GM18867 (cell line): ENCODE results near the gene YTHDF2.
A peak's percentile ranks its signal among the peaks of the same experiment; 100 is the strongest.
"Not testable (repeated sequence)": the region's sequence is repeated elsewhere in the genome, so short reads cannot be mapped to it uniquely, and the experiment has no call there.

Experiments
- ATAC-seq: cut with Tn5 transposase; IDR thresholded peaks from one replicate; pipeline ENCODE4 v1.9.1; 2021; ENCODE audit warnings: mild to moderate bottlenecking, moderate library complexity; ENCODE audit not compliant: unreplicated experiment

YTHDF2 gene

DNA sequence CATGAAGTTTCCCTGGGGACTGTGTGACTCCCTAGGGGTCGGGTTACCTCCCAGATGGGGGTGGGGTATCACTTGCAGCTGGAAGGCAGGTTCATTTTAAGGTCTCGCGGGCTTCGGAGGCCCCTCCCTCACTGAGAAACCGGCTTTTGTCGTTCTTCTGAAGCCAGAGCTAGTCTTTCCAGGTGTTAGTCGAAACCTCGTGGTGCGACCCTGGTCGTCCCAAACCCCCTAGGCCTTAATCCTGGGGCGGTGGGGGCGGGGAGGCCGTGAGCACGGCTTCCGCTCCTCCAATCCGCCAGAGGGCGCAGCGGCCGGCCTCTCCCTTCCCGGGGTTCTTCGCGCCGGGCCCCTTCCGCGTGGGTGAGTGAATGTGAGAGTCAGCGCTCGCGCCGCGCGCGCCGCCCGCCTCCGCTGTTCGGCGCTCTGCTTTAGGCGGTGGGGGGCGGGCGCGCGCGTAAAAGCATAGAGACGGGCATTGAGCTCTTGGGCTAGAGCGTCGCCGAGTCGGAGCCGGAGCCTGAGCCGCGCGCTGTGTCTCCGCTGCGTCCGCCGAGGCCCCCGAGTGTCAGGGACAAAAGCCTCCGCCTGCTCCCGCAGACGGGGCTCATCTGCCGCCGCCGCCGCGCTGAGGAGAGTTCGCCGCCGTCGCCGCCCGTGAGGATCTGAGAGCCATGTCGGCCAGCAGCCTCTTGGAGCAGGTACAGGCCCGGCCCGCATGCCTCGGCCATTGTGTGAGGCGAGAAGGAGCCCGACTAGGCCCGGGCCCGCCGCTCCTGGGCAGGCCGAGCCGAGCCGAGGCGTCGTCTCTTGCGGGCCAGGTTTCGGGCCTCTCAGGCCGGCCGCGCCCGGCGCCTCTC lies at the start of gene YTHDF2:
TSS of gene YTHDF2 (plus strand) at position 491 of the 857 bp plus-strand sequence. CDS start at position 672, 181 bp downstream.
- ATAC-seq = peak; percentile 91

DNA sequence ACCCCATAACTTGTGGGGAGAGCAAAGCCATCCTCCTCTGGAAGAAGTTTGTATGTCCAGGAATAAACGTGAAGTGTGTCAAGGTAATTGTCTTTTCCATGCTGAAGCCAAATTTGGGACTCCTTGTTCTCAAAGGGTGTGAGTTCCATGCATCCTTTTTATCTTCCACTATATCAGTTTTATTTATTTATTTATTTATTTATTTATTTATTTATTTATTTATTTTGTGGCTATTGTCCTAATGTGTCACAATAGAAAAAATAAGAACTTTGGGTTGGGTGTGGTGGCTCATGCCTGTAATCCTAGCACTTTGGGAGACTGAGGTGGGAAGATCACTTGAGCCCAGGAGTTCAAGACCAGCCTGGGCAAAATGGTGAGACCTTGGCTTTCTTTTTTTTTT lies 45.1 kb upstream of the YTHDF2 start:
- ATAC-seq = not testable (repeated sequence)

DNA sequence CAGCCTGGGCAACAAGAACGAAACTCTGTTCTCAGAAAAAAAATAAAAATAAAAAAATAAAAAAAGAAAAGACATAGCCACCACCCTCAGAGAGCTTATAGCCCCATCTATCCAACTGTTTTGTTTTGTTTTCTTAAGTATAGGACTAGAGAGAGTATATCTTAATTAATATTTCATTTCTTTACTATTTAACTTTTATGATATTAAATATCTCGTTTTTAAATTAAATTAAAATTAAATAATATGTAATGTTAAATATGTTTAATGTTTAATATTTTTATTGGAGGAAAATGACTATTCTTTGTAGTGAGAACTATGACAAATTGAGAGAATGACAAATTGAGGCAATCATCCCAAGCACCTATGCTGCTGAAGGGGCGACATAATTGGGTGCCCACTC lies 33.1 kb upstream of the YTHDF2 start:
- no peak for ATAC-seq

DNA sequence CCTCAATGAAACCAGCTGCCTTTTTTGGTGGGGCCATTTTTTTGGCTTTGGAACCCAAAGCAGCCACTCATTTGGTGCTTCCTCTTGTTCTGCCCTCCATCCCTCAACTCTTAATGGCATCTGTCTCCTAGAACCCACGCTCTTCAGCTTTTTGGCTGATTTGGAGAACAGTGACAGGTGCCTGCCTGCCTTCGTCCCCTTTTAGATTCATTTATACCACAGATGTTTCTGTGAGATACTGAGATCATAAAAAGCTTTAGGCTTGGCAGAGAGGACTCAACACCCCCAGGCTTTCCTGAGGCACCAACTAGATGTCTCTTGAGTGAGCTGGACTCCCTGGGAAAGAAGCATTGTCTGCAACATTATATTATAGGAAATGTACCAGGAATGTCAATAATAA lies 20.4 kb upstream of the YTHDF2 start:
- ATAC-seq = no peak

DNA sequence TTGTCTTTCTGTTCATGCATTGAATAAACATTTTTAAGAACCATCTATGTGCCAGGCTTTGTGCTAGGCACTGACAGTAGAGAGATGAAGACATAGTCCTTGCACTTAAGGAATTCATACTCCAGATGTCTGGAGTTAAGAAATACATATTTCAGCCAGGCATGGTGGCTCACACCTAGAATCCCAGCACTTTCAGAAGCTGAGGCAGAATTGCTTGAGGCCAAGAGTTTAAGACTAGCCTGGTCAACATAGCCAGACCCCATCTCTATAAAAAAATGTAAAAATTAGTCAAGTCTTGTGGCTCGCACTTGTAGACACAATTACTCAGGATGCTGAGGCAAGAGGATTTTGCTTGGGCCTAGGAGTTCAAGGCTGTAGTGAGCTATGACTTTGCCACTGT lies 18.6 kb upstream of the YTHDF2 start:
- ATAC-seq = no peak

DNA sequence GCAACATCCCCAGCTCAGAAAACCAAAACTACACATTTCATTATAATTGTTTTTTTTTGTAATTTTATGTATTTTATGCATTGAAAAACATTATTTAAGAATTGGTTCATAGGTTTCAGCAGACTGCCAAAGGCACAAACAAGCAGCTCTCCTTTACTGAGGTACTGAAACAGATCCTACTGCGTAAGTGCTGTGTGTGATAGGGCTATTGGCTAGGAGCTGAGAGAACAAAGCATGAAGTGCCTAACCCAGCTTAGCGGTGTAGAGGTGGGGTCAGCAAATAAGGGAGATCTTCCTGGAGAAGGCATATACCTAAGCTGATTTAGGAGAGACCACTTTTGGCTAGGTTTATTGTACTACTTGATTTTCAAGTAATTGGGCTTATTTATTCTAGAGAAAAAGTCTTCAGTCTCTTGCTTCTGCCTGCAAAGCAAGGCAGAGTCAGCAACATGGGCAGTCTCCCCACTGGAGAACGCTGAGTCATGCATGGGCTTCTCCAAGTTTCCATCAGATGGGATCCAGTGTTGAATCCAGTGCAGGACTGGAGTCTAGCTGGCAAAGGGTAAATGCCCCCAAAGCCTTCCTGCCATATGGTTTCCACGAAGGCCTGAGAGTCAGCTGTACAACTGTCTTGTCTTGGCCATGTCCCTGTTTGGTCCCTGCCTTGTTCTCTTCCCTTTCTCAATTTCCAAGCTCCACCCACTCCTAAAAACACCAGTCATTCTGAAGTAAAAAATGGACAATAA lies 18.0 kb upstream of the YTHDF2 start:
- ATAC-seq = no peak

DNA sequence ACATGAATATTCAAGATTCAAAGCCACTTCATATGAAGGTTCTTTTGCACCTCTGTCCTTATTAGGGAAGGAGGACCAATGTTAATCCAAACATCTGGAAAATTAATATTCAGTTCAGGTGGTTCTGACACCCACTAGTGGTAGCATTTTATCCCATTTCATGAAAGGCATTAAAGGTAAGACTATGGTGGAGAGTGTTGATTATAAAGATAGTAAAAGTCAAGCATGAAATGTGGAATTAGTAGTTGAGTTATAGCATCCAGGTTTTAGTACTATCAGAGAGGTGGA lies 17.5 kb upstream of the YTHDF2 start:
- no peak for ATAC-seq

DNA sequence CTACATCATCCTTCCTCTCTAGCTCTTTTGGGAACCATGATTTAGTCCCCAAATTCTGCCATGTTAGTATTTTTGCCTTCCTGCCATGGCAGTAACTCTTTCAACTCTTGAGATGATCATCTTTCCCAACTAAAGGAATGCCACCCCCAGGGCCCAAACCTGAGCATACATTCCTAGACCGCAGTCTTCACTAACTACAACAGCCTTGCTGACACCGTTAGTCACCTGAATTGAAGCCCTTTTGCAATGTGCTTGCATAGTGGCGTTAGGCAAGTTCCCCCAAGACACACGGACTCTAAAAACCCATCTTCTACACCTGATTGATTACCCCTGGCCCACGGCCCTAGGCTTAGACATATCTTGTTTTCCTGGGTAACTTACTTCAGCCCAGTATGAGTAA lies 16.4 kb upstream of the YTHDF2 start:
- ATAC-seq = no peak

DNA sequence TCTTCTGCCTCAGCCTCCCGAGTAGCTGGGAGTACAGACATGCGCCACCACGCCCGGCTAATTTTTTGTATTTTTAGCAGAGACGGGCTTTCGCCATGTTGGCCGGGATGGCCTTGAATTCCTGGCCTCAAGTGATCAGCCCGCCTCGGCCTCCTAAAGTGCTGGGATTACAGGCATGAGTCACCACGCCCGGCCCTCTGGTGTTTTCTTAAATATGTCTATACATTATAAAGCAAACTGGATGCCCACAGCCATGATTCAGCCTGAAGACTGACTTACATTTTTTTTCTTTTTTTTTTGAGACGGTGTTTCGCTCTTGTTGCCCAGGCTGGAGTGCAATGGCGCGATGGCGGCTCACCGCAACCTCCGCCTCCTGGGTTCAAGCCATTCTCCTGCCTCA lies 14.8 kb upstream of the YTHDF2 start:
- ATAC-seq = not testable (repeated sequence)

DNA sequence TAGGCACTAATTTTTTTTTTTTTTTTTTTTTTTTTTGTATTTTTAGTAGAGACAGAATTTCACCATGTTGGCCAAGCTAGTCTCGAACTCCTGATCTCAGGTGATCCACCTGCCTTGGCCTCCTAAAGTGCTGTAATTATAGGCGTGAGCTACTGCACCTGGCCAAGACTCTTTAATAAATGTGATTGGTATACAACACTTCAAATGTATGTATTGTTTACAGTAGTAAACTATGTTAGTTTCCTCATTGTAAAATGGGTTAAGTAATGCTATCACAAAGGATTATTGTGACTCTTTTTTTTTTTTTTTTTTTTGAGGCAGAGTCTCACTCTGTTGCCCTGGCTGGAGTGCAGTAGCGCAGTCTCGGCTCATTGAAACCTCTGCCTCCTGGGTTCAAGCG lies 11.4 kb upstream of the YTHDF2 start:
- ATAC-seq = not testable (repeated sequence)

DNA sequence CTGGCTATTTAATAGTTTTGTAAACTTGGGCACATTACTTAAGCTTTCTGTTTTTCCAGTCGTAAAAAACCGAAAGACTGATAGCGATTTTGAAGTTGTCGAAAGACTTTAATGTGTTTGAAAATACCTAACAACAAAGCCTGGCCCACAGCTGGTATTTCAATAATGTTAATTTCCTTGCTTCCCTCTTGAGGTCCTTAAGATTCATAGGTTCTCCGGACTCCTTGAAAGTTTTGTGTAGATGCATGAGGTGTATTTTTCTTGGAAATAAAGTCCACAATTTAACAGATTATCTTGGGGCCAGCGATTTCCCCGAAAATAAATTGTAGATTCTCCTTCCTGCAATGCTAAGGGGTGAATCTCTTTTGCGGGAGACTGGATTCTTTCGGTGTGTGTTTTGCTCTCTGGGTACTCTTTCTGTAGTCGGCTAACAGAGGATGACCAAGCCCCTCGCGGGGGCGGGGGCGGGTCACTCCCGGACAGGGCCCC lies 735 bp upstream of the YTHDF2 start:
- no peak for ATAC-seq

DNA sequence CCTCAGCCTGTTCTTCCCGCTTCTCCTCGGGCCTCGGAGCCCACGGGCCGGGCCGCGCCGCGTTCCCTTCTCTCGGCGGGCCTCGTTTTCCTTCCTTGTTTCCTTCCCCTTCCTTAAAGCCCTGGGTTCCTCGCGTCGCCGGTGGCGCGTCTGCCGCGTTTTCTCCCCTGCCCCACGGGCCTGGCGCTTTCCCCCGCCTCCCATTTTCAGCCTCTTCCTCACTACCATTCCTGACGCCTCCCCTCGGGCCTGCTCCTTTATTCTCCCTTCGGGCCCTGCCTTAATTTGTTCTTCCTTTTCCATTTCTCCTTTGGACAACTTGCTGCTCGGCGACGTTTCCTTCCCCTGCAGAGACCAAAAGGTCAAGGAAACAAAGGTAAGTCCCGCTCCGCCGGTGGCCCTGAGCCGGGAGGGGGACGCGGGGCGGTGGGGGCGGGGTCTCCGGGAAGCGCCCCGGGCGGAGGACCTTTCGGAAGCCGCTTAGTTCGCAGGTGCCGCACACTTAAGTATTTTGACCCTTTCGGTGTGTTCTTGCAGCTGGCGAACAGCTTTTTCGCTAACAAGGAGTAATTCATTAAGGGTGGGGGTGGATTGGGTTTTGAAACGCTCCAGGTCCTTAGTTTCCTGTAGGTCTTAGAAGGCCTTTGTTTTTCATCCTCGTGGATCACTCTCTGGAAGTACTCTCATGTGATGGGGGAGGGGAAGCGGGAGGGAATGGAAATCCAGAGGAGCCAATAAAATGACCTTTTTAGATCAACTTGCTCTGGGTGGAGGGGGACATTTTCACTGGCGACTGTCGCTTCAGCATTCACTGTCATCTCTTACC lies 780 bp downstream of the YTHDF2 start:
- ATAC-seq = peak; percentile 18

DNA sequence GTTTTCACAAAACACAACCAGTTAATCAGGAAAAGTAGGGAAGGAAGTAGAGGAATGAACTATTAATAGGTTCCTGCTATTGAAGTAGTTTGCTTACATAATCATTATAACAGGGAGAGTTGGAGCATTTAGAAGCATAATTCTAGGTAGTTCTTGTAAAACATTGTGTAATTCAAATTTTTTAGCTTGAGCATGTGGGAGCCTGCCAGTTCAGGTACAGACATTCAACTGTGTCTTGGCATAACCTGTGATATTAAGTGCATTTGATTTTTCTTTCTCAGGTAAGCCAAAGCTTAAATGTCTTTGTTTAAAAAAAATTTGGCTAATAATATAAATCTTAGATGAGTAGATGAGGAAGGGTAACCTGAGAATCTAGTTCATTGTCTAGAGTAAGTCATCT lies 3.4 kb downstream of the YTHDF2 start:
- no peak for ATAC-seq

DNA sequence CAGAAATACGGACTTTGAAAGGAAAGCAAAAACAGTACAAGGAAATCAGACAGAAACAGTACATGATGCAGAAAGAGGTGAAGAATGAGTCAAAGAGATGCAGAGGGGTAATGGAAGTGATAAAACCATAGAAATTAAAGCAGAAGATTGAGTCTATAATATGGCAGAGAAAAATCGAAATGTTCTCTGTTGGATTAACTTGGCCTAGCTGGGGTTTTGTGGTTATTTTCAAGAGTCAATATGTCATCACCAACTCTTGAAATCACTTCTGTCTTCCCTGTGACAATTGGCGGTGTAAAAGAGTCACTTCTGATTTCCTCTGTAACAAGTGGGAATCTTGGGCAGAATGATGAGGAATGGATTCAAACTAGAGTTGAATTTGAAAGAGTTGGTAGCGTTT lies 7.4 kb downstream of the YTHDF2 start:
- no peak for ATAC-seq

DNA sequence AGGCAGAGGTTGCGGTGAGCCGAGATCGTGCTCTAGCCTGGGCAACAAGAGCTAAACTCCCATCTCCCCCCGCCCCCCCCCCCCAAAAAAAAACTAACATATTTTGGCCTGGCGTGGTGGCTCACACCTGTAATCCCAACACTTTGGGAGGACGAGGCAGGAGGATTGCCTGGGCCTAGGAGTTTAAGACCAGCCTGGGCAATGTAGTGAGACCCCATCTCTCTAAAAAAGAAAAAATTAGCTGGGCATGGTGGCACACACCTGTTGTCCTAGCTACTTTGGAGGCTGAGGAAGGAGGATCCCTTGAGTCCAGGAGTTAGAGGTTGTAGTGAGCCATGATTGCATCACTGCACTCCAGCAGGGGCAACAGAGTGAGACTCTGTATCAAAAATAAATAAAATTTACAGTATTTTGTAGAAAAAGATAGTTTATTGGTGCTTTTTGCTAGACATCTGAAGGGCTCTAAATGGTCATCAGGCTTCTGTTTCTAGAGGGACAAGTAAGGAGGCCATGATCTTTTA lies 9.0 kb downstream of the YTHDF2 start:
- no peak for ATAC-seq

DNA sequence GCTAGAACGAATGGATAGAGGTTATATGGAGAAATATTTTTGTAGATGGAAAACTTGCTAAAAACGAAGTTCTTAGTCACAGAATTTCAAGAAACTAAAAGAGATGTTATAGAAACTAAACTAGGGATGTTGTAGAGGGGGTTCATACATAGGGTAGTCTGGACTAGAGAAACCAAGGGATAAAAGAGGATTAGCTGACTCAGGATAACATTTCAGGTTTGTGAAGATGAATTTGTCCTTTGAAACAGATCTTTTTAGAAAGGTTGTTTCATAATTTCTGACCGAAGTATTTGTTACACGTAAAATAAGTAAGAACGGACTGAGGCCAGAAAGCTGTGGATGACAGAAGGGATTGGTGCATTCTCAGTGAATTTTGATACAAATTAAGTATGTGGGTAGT lies 13.6 kb downstream of the YTHDF2 start:
- ATAC-seq = no peak

DNA sequence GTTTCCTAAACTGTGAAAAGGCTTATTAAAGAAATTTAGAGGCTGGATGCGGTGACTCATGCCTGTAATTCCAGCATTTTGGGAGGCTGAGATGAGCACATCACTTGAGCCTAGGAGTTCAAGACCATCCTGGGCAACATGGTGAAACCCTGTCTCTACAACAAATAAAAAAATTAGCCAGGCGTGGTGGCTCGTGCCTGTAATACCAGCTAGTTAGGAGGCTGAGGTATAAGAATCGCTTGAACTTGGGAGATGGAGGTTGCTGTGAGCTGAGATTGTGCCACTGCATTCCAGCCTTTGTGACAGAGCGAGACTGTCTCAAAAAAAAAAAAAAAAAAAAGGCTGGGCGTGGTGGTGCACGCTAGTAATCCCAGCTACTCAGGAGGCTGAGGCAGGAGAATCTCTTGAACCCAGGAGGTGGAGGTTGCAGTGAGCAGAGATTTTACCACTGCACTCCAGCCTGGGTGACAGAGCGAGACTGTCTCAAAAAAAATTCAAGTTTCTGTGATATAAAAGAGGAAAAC lies 14.1 kb downstream of the YTHDF2 start:
- not testable (repeated sequence) for ATAC-seq

DNA sequence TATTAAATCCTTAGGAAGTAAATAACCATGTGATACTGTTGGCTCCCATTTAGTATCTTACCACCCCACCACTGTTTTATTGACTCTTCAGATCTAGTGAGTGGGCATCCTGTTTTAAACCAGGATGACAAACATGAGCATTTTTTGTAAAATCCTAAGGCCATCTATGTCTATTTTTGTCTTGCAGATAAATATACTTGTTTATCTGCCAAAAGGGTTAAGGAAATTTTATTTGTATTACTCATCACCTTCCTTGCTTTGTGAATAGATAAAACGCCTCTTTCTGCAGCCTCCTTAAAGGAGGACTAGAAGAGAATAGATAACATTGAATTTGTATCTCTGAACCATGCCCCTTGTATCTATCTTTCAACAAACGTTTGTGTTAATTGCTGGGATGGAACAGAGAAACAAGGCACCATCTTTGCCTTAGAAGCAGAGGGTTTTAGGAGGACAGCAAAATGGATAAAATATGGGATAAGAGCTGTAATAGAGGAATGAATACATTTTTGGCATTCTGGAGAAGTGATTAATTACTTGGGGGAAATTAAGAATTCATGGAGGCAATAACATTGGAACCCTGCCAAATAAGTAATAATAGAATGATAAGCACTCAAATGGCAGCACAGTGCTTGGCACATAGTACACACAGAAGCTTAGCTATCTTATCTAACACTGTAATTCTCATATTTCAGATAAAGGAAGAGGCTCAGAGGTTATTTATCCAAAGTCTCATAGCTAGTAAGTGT lies 14.7 kb downstream of the YTHDF2 start:
- ATAC-seq = no peak

DNA sequence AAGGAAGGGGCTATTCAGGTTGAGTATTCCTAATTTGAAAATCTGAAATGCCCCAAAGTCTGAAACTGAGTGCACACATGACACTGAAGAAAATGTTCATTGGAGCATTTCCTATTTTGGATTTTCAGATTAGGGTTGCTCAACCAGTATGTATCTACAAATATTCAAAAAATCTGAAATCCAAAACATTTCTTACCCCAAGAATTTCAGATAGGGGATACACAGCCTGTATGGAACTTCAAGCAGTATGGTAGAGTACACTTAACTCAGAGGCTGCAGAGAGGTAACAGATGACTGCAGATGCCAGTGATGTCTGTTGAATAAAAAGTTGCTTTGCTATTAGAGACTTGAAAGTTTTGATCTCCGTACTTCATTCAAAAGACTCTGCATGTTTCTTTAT lies 19.0 kb downstream of the YTHDF2 start:
- no peak for ATAC-seq

DNA sequence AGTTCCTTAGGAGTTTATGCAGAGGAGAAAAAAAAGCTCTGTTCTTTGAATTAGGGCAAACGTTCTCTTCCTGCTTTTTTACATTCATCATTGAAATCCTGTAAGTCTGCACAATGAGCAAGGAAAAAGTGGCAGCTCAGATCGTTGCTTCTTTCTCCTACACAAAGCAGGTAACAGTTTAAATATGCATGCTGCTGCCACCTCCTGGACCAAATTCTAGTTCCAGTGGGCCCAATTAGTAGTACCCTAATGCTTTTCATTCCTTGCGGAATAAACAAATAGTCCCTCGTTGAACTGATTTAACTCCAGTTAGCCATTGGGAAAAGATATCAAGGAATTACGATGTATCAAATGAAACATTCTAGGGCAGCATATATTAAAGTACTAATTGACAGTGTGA lies 20.1 kb downstream of the YTHDF2 start:
- ATAC-seq = no peak
